ENCODE data around the gene HEPN1. TPM values are rescaled to one million over a fixed set of nuclear protein-coding genes. Genes with fewer than 3 reads are reported as not detected.

The HEPN1 gene
- total and polyA plus RNA-seq, 2 of the 8 experiments (the other 6 are each of a cell fraction or from before 2014, with no cell fraction given), result not detected

DNA sequence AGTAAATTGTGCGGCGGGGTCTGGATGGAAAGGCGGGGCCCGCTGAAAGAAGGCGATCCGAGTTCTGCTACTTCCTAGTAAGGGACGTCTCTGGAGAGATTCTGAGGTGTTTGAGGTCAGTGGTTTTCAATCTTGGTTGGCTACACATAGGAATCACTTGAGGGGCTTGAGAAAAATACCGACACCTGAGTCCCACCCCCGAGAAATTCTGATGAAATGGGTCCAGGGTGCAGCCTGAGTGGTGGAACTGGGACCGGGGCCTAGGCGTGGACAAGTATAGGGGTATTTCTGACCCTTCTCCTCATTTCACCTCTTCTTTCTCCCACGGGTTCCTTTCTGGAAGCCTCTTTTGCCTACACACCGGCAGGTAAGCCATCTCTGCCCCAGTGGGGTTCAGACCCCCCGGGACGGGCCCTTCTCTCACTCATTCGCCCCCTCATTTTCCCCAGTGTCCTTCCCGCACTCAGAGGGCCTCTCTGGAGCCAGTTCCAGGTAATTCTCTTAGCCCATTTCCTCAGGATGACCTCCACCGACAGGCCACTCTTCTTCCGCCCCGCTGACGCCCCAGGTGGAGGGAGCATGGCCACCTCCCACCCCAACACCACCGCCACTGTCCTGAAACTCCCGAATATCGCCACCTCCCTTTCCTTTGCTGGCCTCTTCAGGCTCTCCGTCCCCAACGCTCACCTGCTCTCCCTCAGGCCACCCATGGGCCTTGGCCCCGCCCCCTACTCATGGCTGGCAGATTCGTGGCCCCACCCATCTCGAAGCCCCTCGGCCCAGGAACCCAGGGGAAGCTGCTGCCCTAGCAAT, 42.0 kb upstream of the HEPN1 start:
- 51% methylated on average over 22 of the region's 30 CpGs; no CpG with 5 or more reads in 1 of the 2 experiments for WGBS, 2 experiments (ENCODE audit: extremely low coverage in 1 of 2, insufficient coverage in 1 of 2, insufficient read length in 1 of 2, insufficient replicate concordance in 2 of 2, low coverage in 1 of 2, low lambda C conversion rate in 2 of 2, missing lambda C conversion rate in 1 of 2)
- Histone ChIP-seq H3K27ac (ENCODE audit: low read depth, low read length) (no peak overlapping the region), H4K20me1 (replicated peaks in 1 of 2; ENCODE audit: control insufficient read depth in 1 of 2, insufficient read depth in 2 of 2, low read length in 2 of 2) (no peaks in the 10 kb centered on the region), H2BK15ac (ENCODE audit: low read length) (no peak overlapping the region), H4K5ac (ENCODE audit: insufficient read length, low read depth, low read length) (no peak overlapping the region), H3K56ac (replicated peaks; ENCODE audit: insufficient read length, low read depth, low read length) (no peak overlapping the region), H3K79me2 (ENCODE audit: control insufficient read depth in 1 of 2, insufficient read depth in 2 of 2, low read length in 2 of 2) (no peaks in the 10 kb centered on the region), H3K27me3 (replicated peaks in 1 of 4; ENCODE audit: control insufficient read depth in 3 of 4, extremely low read depth in 1 of 4, insufficient read depth in 3 of 4, low read length in 3 of 4) (peaks cover 0 to 40% (median 32%) of the 10 kb centered on the region in 4 experiments; a peak in 6 of 7 replicates), H3K4me1 (replicated peaks in 1 of 4; ENCODE audit: control insufficient read depth in 3 of 4, insufficient read depth in 4 of 4, low read length in 3 of 4) (peaks cover 0 to 12% (median 8%) of the 10 kb centered on the region in 4 experiments; a peak in 5 of 7 replicates), H3K18ac (ENCODE audit: extremely low read depth, low read length) (peak overlapping the region; percentile 83), H3K4me2 (ENCODE audit: insufficient read depth in 1 of 2, low read depth in 2 of 2, low read length in 2 of 2) (peak overlapping the region; percentile 40 to 75), H2BK5ac (ENCODE audit: low read depth, low read length) (0 out of 2 replicates have a peak overlapping the region, but pooled peaks have one; percentile 9), H3K4ac (replicated peaks; ENCODE audit: insufficient read length, low read depth, low read length) (no peak overlapping the region), H3K23ac (ENCODE audit: insufficient read length) (no peak overlapping the region), H3K79me1 (ENCODE audit: low read depth, low read length) (no peaks in the 10 kb centered on the region), H2BK120ac (replicated peaks; ENCODE audit: low read depth, low read length) (no peak overlapping the region), H3K36me3 (ENCODE audit: control insufficient read depth in 2 of 4, insufficient read depth in 4 of 4, low read length in 3 of 4) (no peaks in the 10 kb centered on the region), H4K91ac (replicated peaks; ENCODE audit: insufficient read length, low read length) (no peak overlapping the region), H3K9ac (replicated peaks in 1 of 4; ENCODE audit: extremely low read depth in 1 of 4, low read depth in 3 of 4, low read length in 3 of 4) (no peak overlapping the region; a peak in 2 of 7 replicates), H3K4me3 (ENCODE audit: extremely low read depth in 1 of 4, insufficient read depth in 2 of 4, low read depth in 3 of 4, low read length in 4 of 4) (peak overlapping the region; percentile 56 to 76 (median 62)), H2AFZ (ENCODE audit: low read length) (peak overlapping the region; percentile 11), H2AK5ac (ENCODE audit: low read depth, low read length) (no peak overlapping the region), H3K14ac (ENCODE audit: insufficient read length) (no peak overlapping the region), H2BK12ac (ENCODE audit: low read depth, low read length) (no peak overlapping the region), H3K23me2 (ENCODE audit: low read depth, low read length) (peaks cover 8% of the 10 kb centered on the region; the same call in 1 of the 2 replicates), H4K8ac (ENCODE audit: extremely low read depth, insufficient read depth, low read length) (no peak overlapping the region; the same call in none of the 2 replicates), H3K9me3 (ENCODE audit: insufficient read depth in 2 of 2, low read depth in 1 of 2, low read length in 1 of 2) (no peaks in the 10 kb centered on the region), H2BK20ac (ENCODE audit: low read length) (no peak overlapping the region)
- CTCF ChIA-PET (ENCODE audit: partially characterized antibody), result interaction anchor here (0.6 to 3.0 kb wide), 33 partner anchors 8 to 467 kb away, joined by 3 to 22 read pairs (median 4); no protein-coding TSS in a partner anchor
- no peak for FAIRE-seq
- peak in 1 of 2 experiments; percentile 61 for DNase-seq (ENCODE audit: low read depth in 1 of 2, low spot score in 2 of 2)
- TF ChIP-seq POLR2A (IDR thresholded peaks at IDR 0.05; ENCODE audit: control extremely low read depth in 1 of 2, low read depth in 2 of 2, low read length in 2 of 2), result peak in 1 of 2 experiments; percentile 4; a peak in 1 of 3 replicates
- no peak for TF ChIP-seq HDAC6 (IDR thresholded peaks at IDR 0.05; ENCODE audit: low read depth, low read length)
- POLR2A ChIA-PET (ENCODE audit: partially characterized antibody), result interaction anchor here (0.6 to 1.8 kb wide), 11 partner anchors 10 to 139 kb away, joined by 3 to 7 read pairs (median 3); partner anchors contain the start of gene ROBO4
